Fibroblast of skin of scalp (primary cell): ENCODE measurements around the gene ALDH1B1.

Experiments
- DNase-seq: peaks from one replicate; pipeline ENCODE4 v3.0.0-alpha.2; 2013

The ALDH1B1 gene

DNA sequence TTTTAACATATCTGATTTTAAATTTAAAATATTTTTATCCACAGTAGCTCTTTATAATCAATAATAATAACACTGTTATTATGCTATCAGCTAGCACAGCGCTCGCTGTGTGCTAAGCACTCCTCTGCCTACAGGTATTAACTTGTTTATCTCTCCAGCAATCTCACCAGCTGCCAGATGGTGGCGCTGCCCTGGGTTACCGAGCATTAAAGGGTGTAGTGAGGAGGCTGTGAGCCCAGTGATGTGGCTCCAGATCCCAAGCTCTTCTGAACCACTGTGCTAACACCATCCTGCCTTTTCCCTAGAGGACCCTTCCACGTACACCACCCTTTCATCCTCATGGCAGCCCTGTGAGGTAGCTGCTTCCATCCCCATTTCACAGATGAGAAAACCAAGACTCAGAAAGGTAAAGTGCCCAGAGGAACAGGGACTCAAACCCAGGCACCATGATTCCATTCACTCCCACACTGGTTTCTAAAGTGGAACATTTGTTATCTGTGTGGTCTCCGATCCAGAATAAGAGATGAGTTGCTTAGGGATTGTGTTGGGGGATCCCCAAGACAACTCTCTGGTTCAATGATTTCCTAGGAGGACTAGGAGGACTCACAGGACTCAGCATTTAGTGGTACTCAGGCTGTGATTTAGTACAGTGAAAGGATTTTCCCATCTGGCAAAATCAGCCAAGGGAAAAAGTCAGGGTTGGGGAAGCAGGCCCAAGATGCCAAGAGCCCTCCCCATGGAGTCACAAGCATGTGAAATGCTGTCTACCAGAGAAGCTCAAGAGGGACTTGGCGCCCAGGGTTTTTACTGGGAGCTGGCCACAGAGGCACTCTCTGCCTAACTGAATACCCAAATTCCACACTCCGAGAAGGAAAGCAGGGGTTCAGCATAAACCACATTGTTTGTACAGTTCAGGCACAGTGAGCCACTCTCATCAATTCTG is 24.8 kb downstream of the ALDH1B1 start:
- no peak for DNase-seq

DNA sequence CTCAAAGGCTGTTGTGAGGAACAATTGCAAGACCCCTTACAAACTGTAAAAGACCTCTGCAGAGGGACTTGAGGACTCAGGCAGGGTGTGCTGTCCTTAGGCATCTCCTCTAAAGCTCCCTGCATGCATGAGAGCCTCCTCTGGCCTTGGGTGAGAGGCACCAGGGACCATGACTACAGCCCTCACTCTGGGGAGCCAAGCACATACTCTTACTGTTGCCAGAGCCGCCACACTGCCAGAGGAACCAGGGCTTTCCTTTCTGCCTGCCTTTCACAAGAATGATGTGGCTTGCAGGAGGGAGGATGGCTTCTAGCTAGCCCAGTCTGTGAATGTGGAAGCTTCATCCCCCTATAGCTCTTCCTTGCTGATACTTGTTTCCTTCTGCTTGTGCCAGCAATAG is 25.9 kb downstream of the ALDH1B1 start:
- no peak for DNase-seq

- DNase-seq = no peak
Measured at GRCh38 chr9:38419181-38419580, 26.7 kb downstream of the ALDH1B1 start.

DNA sequence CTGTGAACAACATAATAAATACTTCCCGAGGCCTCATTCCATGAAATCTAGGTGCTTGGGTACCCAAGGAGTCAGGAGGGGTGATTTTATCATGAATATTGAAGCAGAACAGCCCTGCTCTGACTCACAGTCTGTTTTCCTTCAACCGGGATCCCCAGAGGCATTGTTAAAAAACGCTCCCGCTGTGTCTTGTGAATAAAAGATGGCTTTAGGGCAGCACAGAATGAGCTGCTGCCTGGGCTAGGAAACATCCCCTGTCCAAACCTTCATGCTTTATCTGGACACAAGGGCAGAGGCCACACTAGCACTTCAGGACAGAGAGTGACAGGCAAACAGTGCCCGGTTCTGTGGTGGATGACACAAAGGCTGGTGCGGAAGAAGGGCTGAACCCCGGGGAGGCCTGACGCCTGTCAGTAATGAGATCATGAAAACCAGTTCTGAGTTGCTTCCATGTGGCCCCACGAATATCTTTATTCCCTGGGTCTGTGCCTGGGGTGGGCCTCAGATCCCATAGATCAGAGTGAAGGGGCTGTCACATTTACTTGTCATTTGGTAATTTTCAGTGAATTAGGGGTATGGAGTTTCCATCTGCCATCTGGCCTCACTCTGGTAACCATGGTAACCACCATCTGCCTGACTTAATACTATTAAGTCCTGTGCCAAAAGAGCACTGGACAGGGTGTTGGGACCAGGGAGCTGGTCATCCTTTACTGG is 29.2 kb downstream of the ALDH1B1 start:
- peak; percentile 57 for DNase-seq

DNA sequence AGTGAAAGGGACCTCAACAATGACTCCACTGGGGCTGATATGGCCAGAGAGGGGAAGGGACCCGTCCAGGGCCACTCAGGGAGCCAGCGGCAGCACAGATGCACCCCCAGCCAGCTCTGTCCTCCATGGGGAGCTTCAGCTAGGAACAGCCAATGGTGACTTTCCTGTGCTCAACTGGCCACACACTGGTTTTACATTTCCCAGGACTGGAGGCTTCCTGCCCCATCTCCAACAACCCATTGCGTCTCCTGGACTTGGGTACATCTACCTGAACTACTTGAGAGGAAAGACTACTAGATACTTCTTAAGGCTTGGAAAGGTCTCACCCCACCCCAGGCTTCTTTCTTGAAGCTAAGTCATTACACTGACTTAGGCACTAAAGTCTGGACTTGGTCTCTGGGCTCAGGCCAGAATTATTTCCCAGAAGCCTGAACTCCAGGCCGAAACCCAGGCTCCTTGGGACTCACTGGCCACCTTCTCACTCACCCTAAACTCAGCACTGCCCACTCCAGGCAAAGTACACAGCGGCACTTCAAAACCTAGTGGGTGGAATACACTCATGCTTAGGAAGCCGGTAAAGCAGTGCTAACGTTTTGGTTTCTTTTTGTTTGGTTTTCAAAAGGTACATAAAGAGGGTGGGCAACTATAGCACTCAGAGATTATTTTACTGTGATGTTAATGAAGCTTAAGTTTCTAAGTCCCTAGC is 30.2 kb downstream of the ALDH1B1 start:
- no peak for DNase-seq

DNA sequence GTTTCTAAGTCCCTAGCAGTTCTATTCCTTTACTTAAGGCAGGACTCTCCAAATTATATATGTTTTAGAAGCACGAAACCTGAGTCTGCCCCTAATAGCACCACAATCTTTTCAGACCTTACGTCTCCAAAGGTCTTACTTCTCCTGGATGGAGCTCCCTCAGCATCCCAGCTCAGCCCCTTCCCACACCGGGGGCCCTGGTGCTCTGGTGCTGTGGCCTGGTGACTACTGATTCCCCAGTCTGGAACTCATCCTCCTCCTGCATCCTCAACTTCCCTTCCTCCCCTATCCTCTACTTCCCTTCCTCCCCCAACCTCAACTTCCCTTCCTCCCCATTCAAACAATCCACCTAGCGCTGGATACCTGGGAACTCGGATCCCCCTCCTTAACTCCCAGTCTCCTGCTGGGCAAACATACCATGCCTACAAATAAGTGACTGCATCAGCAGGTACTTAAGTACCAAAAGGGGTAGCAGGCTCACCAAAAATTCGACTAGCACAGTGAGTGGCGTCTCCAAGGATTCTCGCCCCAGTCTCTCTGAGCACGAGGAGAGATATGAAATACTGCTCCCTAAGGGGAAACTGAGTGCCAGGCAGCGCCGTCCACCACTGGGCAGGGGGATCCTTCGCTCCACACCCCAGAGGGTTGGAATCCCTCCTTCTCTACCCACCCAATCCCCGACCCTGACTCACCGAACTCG is 30.9 kb downstream of the ALDH1B1 start:
- no peak for DNase-seq

- DNase-seq = peak; percentile 35
Measured at GRCh38 chr9:38423973-38424843, 31.7 kb downstream of the ALDH1B1 start, which contains the start of gene IGFBPL1. Gene IGFBPL1 (minus strand): TSS chr9:38424454. CDS start chr9:38424424, 30 bp downstream.

GRCh38 chr9:38424918-38425317 is 32.4 kb downstream of the ALDH1B1 start:
- no peak for DNase-seq

DNA sequence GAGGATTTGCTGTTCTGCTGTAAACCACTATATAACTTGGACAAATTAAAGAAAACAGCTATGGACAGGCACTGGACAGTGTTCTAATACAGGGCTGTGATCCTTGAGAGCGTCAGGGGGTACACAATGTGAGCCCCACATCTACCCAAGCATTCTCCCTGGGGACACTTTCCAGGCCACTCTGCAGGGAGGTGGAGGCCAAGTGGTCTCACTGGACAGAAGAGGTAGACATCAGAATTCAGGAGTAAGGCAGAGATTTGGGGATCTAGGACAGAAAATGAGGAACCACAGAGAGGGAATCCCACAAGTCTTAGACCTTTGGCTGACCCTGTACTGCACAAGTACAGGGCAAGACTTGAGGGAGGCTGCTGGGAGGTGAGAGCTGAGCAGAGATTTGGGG is 35.6 kb downstream of the ALDH1B1 start:
- no peak for DNase-seq

DNA sequence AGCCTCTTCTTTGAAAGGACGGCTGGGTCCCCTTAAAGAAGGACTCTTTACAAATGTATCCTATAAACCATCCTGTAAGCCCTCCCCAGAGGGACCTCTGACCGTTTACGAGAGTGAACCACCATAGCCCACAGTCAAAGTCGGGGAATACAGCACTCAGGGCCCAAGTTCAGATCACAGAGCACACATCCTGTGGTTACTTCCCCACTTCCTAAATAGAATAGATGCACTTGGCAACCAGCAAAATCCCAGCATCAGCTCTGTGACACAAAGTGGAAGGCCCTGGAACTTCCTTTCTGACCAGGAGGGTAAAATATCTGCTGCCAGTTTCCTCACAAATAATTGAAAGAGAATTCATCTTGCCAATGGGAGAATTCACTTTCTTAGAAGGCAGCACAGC is 38.6 kb downstream of the ALDH1B1 start:
- no peak for DNase-seq

DNA sequence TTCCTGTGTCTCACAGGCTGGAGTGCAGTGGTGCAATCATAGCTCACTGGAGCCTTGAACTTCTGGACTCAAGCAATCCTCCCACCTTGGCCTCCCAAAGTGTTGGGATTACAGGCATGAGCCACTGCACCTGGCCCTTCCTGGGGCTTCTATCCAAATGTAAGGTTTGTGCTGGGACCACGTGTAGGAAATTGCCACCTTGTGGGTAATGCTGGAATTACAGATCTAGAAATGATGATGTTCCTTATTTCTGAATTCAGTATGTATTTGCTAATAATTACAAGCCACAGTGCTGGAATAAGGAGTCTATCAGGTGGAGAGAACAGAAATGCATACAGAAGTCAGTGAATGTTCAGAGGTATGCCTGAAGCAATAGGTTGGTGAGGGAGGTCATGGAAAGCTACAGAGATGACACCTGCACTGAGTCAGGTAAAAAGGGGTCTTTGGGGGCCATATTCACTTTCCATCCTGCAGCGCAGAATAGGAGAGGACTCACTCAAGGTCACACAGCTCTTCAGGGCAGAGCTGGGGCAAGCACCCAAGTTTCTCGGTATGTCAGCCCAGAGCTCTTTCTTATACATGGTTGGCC is 40.5 kb downstream of the ALDH1B1 start:
- DNase-seq = peak; percentile 53

DNA sequence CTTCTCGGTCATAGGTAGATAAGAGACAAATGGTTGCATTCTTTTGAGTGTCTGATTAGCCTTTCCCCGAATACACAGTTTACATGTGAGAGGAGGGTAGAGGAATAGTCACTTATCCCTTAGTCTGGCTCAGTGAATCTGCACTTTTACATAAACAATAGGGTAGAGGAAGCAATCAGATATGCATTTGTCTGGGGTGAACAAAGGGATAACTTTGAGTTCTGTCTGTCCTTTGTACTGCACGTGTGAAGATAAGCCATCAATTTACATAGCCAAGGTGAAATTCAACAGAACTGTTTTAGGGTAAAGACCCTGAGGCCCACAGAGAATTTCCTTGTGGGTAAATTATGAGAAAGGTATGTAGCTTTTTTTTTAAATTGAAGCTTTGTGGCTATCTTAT is 41.9 kb downstream of the ALDH1B1 start:
- no peak for DNase-seq

DNA sequence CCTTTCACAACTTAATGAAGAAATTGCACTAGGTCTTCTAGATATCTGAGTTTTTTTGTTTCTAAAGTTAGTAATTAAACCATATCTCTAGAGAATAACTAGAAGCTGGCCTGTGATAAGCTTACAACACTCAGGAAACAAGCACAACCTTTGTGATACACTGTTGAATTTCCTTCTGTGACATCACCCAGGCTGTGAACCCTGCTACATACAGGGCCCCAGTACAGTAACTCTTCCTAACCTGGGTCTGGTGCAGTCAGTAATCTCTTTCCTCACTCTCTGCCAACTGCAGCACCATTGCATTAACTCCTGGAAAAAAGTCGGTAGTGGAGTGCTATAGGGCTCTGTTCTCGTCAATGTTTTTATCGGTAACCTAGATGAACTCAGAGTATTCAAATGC is 42.4 kb downstream of the ALDH1B1 start:
- peak; percentile 41 for DNase-seq

- DNase-seq = peak; percentile 85
Measured at GRCh38 chr9:38435521-38435920, 43.0 kb downstream of the ALDH1B1 start.

GRCh38 chr9:38436708-38437107 is 44.2 kb downstream of the ALDH1B1 start:
- no peak for DNase-seq

DNA sequence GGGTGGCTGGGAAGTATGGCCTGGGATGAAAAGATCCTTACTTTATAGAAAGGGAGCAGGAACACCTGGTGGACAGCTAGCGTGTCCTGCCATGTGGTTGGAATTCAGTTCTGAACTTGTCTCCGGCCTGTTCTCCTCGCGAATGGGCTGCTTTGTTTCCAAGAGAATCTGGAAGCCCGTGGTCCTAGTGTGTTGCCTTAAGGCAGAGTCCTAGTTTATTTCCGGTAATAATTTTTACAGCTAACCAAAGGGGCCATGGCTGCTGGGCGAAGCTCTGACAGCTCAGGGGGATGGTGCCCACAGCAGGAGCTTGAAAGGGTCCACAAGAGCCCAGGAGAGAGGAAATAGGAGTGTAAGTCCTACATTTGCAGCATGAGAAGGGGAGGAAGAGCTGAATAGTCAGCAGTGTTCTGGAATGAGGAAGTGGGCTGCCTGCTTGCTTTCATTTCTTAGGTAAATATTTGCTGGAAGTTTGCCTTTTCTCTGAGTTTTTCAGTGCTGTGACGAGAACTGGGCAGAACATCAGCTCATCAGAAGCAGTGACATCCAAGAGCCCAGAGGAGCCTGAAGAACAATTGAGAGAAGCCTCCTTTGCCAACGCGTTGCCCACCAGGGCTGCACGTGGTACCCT is 44.8 kb downstream of the ALDH1B1 start:
- DNase-seq = peak; percentile 81

GRCh38 chr9:38439291-38439915 is 46.9 kb downstream of the ALDH1B1 start:
- DNase-seq = no peak

GRCh38 chr9:38439916-38440301 is 47.4 kb downstream of the ALDH1B1 start:
- no peak for DNase-seq

- DNase-seq = no peak
Measured at GRCh38 chr9:38440516-38440915, 48.0 kb downstream of the ALDH1B1 start.
